ENCODE data around the gene CUEDC1.

DNA sequence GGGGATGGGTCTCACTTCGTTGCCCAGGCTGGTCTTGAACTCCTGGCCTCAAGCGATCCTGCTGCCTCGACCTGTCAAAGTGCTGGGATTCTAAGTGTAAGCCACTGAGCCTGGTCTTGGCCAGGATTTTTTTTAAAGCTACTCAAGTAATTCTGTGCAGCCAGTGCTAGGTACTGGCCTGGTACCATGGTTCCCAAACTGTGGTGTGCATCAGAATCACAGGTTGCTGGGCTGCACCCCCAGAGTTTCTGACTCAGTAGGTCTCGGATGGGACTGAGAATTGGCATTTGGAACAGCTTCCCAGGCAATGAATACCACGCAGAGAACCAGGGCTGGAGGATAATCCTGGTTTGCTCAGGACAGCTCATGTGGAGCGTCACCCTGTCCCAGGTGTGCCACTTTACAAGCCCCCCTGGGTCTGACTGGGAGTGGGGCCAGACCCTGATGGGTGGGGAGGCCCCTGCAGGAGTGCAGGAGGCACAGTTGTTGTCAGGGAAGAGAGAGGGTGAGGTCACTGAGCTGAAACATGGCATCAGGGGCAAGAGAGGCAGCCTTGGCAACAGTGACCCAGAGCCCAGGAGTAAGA is 94.7 kb downstream of the CUEDC1 start:
- TF ChIP-seq, protein P1, sequence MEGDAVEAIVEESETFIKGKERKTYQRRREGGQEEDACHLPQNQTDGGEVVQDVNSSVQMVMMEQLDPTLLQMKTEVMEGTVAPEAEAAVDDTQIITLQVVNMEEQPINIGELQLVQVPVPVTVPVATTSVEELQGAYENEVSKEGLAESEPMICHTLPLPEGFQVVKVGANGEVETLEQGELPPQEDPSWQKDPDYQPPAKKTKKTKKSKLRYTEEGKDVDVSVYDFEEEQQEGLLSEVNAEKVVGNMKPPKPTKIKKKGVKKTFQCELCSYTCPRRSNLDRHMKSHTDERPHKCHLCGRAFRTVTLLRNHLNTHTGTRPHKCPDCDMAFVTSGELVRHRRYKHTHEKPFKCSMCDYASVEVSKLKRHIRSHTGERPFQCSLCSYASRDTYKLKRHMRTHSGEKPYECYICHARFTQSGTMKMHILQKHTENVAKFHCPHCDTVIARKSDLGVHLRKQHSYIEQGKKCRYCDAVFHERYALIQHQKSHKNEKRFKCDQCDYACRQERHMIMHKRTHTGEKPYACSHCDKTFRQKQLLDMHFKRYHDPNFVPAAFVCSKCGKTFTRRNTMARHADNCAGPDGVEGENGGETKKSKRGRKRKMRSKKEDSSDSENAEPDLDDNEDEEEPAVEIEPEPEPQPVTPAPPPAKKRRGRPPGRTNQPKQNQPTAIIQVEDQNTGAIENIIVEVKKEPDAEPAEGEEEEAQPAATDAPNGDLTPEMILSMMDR (IDR thresholded peaks at IDR 0.05; ENCODE audit: low read length), result no peak
- TF ChIP-seq EZH2 (optimal IDR thresholded peaks at IDR 0.05; ENCODE audit: low read depth, low read length), result no peak

All from MM.1S (cell line).